RWPE1 (cell line): Measurements from ENCODE around the gene ST3GAL5.

Source experiments
- CTCF ChIA-PET: fragments of 350-600 bp; sonication (Branson Sonifier 250); formaldehyde crosslinking; extraction: SDS; loops from one replicate; lab custom pipeline; 2021; lab: Yijun Ruan, JAX
- POLR2A ChIA-PET: fragments of 400-600 bp; formaldehyde crosslinking; extraction: SDS; loops from one replicate; lab custom pipeline; 2020; ENCODE audit warnings: antibody characterized with exemption; ENCODE audit not compliant: low non-redundant PET; lab: Yijun Ruan, JAX
- DNase-seq: peaks from one replicate; pipeline ENCODE4 v3.0.0; 2012; ENCODE audit warnings: low spot score
- H3K27ac ChIP-seq: fragments of 450-650 bp; 2 replicates; pipeline ENCODE4 v1.5.1; 2017
- CTCF ChIP-seq: fragments of 450-650 bp; conservative IDR thresholded peaks from 2 replicates; pipeline ENCODE4 v1.5.1; 2017; ENCODE audit warnings: low read depth, mild to moderate bottlenecking

The ST3GAL5 gene

GRCh38 chr2:85925216-85925671, 36.5 kb upstream of the ST3GAL5 start:
- peak overlapping the region; percentile 82 for H3K27ac ChIP-seq
- POLR2A ChIA-PET: no interaction called here
- no peak for TF ChIP-seq CTCF
- CTCF ChIA-PET: no interaction called here
- DNase-seq: no peak

GRCh38 chr2:85924522-85924921, 35.7 kb upstream of the ST3GAL5 start:
- POLR2A ChIA-PET: no interaction called here
- peak overlapping the region; percentile 82 for H3K27ac ChIP-seq
- CTCF ChIA-PET: interaction anchor here (0.7 to 0.9 kb wide), 2 partner anchors 37 to 103 kb away, joined by 3 to 4 read pairs; no protein-coding TSS in a partner anchor
- TF ChIP-seq CTCF: no peak
- DNase-seq: peak; percentile 41

GRCh38 chr2:85922199-85922598, 33.4 kb upstream of the ST3GAL5 start:
- no peak overlapping the region for H3K27ac ChIP-seq
- TF ChIP-seq CTCF: no peak
- POLR2A ChIA-PET: no interaction called here
- CTCF ChIA-PET: no interaction called here
- DNase-seq: no peak

GRCh38 chr2:85921659-85922058, 32.9 kb upstream of the ST3GAL5 start:
- POLR2A ChIA-PET: no interaction called here
- TF ChIP-seq CTCF: no peak
- CTCF ChIA-PET: interaction anchor here (0.6 kb wide), 1 partner anchor 12 kb away, joined by 3 read pairs; no protein-coding TSS in a partner anchor
- DNase-seq: no peak
- H3K27ac ChIP-seq: no peak overlapping the region

- POLR2A ChIA-PET: no interaction called here
- H3K27ac ChIP-seq: no peak overlapping the region
- no peak for DNase-seq
- no peak for TF ChIP-seq CTCF
- CTCF ChIA-PET: interaction anchor here (0.6 kb wide), 2 partner anchors 11 to 32 kb away, joined by 3 read pairs; no protein-coding TSS in a partner anchor
Observed at GRCh38 chr2:85920810-85921545, 32.2 kb upstream of the ST3GAL5 start.

GRCh38 chr2:85917887-85918795, 29.4 kb upstream of the ST3GAL5 start:
- ChIA-PET CTCF (interaction anchor here (0.6 kb wide), 1 partner anchor 28 kb away, joined by 6 read pairs; no protein-coding TSS in a partner anchor), POLR2A (no interaction called here)
- no peak for DNase-seq
- H3K27ac ChIP-seq: no peak overlapping the region
- no peak for TF ChIP-seq CTCF
